ENCODE data around the gene KCTD3.

Gene KCTD3

DNA sequence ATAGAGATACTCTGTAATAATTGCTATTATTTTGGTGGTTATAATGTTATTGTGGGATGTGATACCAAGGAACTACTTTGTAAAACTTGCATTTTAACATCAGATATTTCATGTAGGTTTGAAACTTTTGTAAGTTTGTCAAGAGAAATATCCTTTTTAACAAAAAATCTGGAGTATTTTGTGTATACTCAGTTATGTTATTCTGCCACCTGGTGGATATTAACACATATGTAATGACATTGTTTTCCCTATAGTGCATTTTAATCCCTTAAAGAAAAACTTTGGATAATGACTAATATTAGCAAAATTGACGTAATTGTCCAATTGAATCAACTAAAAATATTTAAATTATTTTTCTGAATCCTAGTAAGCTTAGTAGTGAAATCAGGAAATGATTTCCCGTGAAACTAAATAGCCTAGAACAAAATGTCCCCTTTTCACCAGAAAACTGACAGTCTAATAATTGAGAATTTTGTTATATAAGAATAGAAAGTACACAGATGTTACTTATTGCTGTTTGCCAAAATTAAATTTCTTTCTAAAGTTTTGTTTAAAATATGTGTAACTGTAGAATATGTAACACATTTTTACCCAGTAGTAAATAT lies 39.6 kb downstream of the KCTD3 start:
- TF ChIP-seq, protein P1, sequence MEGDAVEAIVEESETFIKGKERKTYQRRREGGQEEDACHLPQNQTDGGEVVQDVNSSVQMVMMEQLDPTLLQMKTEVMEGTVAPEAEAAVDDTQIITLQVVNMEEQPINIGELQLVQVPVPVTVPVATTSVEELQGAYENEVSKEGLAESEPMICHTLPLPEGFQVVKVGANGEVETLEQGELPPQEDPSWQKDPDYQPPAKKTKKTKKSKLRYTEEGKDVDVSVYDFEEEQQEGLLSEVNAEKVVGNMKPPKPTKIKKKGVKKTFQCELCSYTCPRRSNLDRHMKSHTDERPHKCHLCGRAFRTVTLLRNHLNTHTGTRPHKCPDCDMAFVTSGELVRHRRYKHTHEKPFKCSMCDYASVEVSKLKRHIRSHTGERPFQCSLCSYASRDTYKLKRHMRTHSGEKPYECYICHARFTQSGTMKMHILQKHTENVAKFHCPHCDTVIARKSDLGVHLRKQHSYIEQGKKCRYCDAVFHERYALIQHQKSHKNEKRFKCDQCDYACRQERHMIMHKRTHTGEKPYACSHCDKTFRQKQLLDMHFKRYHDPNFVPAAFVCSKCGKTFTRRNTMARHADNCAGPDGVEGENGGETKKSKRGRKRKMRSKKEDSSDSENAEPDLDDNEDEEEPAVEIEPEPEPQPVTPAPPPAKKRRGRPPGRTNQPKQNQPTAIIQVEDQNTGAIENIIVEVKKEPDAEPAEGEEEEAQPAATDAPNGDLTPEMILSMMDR (IDR thresholded peaks at IDR 0.05; ENCODE audit: extremely low read depth, insufficient read depth, missing control alignments): peak; percentile 42
- peak; percentile 12 for DNase-seq (ENCODE audit: low spot score)
- in situ Hi-C loops (cut with MboI; ENCODE audit: low pct_unique_long_range_greater_than_20kb, low sequenced_read_pairs, unreplicated experiment): no loop called here

DNA sequence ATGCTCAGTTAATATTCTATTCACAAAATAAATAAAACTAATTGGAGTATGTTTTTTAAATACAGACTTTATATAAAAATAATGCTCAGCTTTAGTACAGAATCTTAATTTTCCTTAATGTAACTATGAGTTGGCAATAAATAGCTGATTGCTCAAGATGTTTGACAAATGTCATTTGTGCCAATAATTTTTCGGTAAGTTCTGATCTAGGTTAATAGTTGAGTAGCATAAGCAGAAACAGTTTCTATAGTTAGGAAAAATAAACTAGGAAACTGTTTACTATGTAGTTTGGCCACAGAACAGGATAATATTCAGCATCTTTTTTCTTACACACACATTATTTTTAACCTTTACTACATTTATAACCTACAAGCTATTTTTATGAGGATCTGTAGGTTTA lies 40.3 kb downstream of the KCTD3 start:
- in situ Hi-C loops (cut with MboI; ENCODE audit: low pct_unique_long_range_greater_than_20kb, low sequenced_read_pairs, unreplicated experiment): no loop called here
- TF ChIP-seq, protein P1 (IDR thresholded peaks at IDR 0.05; ENCODE audit: extremely low read depth, insufficient read depth, missing control alignments): no peak
- no peak for DNase-seq (ENCODE audit: low spot score)

DNA sequence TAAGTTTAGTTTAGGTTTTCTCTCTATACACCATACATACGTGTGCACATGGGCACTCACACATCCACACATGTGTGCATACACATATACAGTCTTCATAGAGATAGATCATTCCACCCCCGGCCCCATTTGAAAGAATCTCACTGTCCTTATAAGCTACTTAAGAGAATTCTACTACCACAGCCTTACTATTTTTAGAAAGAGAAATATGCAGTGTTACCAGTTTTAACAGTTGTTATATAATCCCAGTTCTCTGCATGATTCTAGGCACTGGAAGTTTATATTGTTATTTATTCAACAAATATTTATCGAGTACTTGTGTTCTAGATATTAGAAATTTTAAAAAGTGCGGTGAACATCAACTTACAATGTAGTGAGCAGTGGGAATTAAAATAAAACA lies 41.5 kb downstream of the KCTD3 start:
- DNase-seq (ENCODE audit: low spot score): no peak
- TF ChIP-seq, protein P1 (IDR thresholded peaks at IDR 0.05; ENCODE audit: extremely low read depth, insufficient read depth, missing control alignments): no peak
- in situ Hi-C loops (cut with MboI; ENCODE audit: low pct_unique_long_range_greater_than_20kb, low sequenced_read_pairs, unreplicated experiment): no loop called here

DNA sequence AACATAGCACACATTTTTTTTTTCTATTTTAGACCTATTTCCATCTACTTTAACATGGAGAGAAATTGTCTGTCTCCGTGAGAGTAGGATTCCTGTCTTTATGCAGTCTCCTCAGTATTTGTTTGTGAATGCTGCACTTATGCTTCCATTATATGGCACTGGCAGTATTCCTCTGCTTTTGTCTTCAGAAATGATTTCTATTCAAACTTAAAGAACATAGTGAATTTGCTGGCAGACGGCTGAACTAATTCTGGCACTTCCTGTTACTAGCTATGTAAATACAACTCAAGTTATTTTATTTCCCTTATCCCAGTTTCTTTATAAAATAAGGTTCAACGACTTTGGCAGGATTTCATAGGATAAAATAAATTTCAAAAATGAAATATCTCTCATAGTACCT lies 45.3 kb downstream of the KCTD3 start:
- TF ChIP-seq, protein P1 (IDR thresholded peaks at IDR 0.05; ENCODE audit: extremely low read depth, insufficient read depth, missing control alignments): no peak
- in situ Hi-C loops (cut with MboI; ENCODE audit: low pct_unique_long_range_greater_than_20kb, low sequenced_read_pairs, unreplicated experiment): no loop called here
- DNase-seq (ENCODE audit: low spot score): no peak

DNA sequence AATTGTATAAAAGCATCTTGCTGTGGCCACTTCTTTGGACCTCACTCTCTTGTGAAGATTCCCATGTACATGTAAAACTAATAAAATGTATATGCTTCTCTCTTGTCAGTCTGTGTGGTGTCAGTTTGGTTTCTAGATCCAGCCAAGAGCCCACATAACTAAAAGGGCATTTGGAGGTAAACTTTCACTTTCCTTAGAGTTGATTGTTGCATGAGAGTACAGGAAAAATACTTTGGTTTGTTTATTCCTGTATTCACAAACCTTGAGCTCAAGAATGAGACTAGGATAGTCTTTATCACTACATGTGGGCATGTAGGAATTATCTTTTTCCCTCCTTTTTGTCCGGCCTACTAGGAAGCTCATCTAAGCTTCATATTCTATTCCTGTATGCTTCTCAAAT lies 50.9 kb downstream of the KCTD3 start:
- in situ Hi-C loops (cut with MboI; ENCODE audit: low pct_unique_long_range_greater_than_20kb, low sequenced_read_pairs, unreplicated experiment): no loop called here
- no peak for DNase-seq (ENCODE audit: low spot score)
- TF ChIP-seq, protein P1 (IDR thresholded peaks at IDR 0.05; ENCODE audit: extremely low read depth, insufficient read depth, missing control alignments): no peak

DNA sequence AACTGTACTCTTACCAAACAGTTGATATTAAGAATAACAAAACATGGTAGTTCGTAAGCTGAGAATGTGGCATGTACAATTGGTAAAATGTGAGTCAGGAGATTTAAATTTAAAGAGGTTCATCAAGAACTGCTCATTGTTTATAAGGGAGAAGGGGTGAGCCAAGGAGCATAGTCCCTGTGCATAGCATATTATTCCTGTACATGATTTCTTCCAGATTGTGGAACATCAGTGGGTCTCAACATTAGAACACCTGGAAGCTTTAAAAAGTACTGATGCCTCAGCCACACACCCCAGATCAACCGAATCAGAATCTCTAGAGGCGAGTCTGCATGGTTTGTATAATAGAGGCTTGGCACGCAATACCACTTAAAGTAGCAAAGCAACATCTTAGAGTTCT lies 56.1 kb downstream of the KCTD3 start:
- no peak for DNase-seq (ENCODE audit: low spot score)
- TF ChIP-seq, protein P1 (IDR thresholded peaks at IDR 0.05; ENCODE audit: extremely low read depth, insufficient read depth, missing control alignments): no peak
- in situ Hi-C loops (cut with MboI; ENCODE audit: low pct_unique_long_range_greater_than_20kb, low sequenced_read_pairs, unreplicated experiment): no loop called here
